KMS-11 (cell line): Measurements from ENCODE around the gene SH3BP2.
A peak's percentile ranks its signal among the peaks of the same experiment; 100 is the strongest.

Experiments
- H2AFZ ChIP-seq: fragments of 200-600 bp; sonication (generic); 2 replicates; pipeline ENCODE4 v1.6.1; 2016; ENCODE audit warnings: antibody characterized with exemption, mixed run types, low read depth
- H3K27ac ChIP-seq: fragments of 200-600 bp; sonication (generic); 2 replicates; pipeline ENCODE4 v1.6.1; 2016; ENCODE audit warnings: mild to moderate bottlenecking, mixed run types
- H3K27me3 ChIP-seq: fragments of 200-600 bp; sonication (generic); 2 replicates; pipeline ENCODE4 v1.6.1; 2017; ENCODE audit warnings: mild to moderate bottlenecking, low read depth, mixed run types, moderate library complexity; ENCODE audit not compliant: insufficient read depth
- H3K36me3 ChIP-seq: fragments of 200-600 bp; sonication (generic); 2 replicates; pipeline ENCODE4 v1.6.1; 2017; ENCODE audit warnings: mild to moderate bottlenecking, mixed run types; ENCODE audit not compliant: insufficient read depth
- H3K4me1 ChIP-seq: fragments of 200-600 bp; sonication (generic); 2 replicates; pipeline ENCODE4 v1.6.1; 2016; ENCODE audit warnings: mild to moderate bottlenecking, low read depth, mixed run types; ENCODE audit not compliant: poor library complexity, severe bottlenecking
- H3K4me2 ChIP-seq: fragments of 200-600 bp; sonication (generic); 2 replicates; pipeline ENCODE4 v1.7.0; 2016; ENCODE audit warnings: mild to moderate bottlenecking, mixed run types
- H3K4me3 ChIP-seq: fragments of 200-600 bp; sonication (generic); IDR thresholded peaks from 2 replicates; pipeline ENCODE4 v1.6.1; 2017; ENCODE audit warnings: low read depth, low read length, mixed read lengths; ENCODE audit not compliant: insufficient read depth
- H3K79me2 ChIP-seq: fragments of 200-600 bp; sonication (generic); 2 replicates; pipeline ENCODE4 v1.6.1; 2016; ENCODE audit warnings: low read depth, mixed run types; ENCODE audit not compliant: insufficient read depth
- H3K9ac ChIP-seq: fragments of 200-600 bp; sonication (generic); 2 replicates; pipeline ENCODE4 v1.6.1; 2016; ENCODE audit warnings: mild to moderate bottlenecking, mixed run types
- H4K20me1 ChIP-seq: fragments of 200-600 bp; sonication (generic); 2 replicates; pipeline ENCODE4 v1.6.1; 2016; ENCODE audit warnings: mild to moderate bottlenecking, mixed run types; ENCODE audit not compliant: insufficient read depth
- CTCF ChIP-seq: fragments of 200-600 bp; sonication (generic); conservative IDR thresholded peaks from 2 replicates; pipeline ENCODE4 v1.6.1; 2017; ENCODE audit warnings: low read depth, mild to moderate bottlenecking, antibody characterized with exemption, low read length, moderate library complexity, mixed read lengths

The SH3BP2 gene

GRCh38 chr4:2850966-2851798 lies 58.3 kb downstream of the SH3BP2 start:
- Histone ChIP-seq H3K79me2 (peaks cover 51% of the 10 kb centered on the region), H3K27ac (peak overlapping the region; percentile 30; the same call in 1 of the 2 replicates), H3K4me2 (peak overlapping the region; percentile 48), H3K9ac (no peak overlapping the region), H3K4me3 (no peak overlapping the region), H3K27me3 (no peaks in the 10 kb centered on the region), H3K36me3 (no peaks in the 10 kb centered on the region), H2AFZ (no peak overlapping the region), H4K20me1 (no peaks in the 10 kb centered on the region; the same call in 1 of the 2 replicates), H3K4me1 (peaks cover 49% of the 10 kb centered on the region)
- TF ChIP-seq CTCF: no peak

GRCh38 chr4:2852481-2852921 lies 59.6 kb downstream of the SH3BP2 start:
- peaks cover 39% of the 10 kb centered on the region for H3K4me1 ChIP-seq
- TF ChIP-seq CTCF: no peak
- no peak overlapping the region for H3K9ac ChIP-seq
- H2AFZ ChIP-seq: no peak overlapping the region
- no peaks in the 10 kb centered on the region; the same call in 1 of the 2 replicates for H4K20me1 ChIP-seq
- H3K27me3 ChIP-seq: no peaks in the 10 kb centered on the region
- no peak overlapping the region for H3K4me2 ChIP-seq
- no peak overlapping the region for H3K27ac ChIP-seq
- H3K36me3 ChIP-seq: no peaks in the 10 kb centered on the region
- peaks cover 45% of the 10 kb centered on the region for H3K79me2 ChIP-seq
- no peak overlapping the region for H3K4me3 ChIP-seq

GRCh38 chr4:2855584-2855983 lies 62.7 kb downstream of the SH3BP2 start:
- no peak overlapping the region for H3K4me2 ChIP-seq
- H3K27ac ChIP-seq: no peak overlapping the region
- no peaks in the 10 kb centered on the region; the same call in 1 of the 2 replicates for H4K20me1 ChIP-seq
- H3K36me3 ChIP-seq: no peaks in the 10 kb centered on the region
- no peak overlapping the region for H3K9ac ChIP-seq
- H3K4me3 ChIP-seq: no peak overlapping the region
- H3K4me1 ChIP-seq: peaks cover 29% of the 10 kb centered on the region
- no peaks in the 10 kb centered on the region for H3K27me3 ChIP-seq
- no peak overlapping the region for H2AFZ ChIP-seq
- no peak for TF ChIP-seq CTCF
- H3K79me2 ChIP-seq: peaks cover 32% of the 10 kb centered on the region; the same call in 1 of the 2 replicates

- TF ChIP-seq CTCF: no peak
- H3K27ac ChIP-seq: no peak overlapping the region
- H3K4me1 ChIP-seq: peaks cover 25% of the 10 kb centered on the region
- no peaks in the 10 kb centered on the region for H3K27me3 ChIP-seq
- H3K4me2 ChIP-seq: no peak overlapping the region
- H2AFZ ChIP-seq: no peak overlapping the region
- H3K4me3 ChIP-seq: no peak overlapping the region
- H3K79me2 ChIP-seq: peaks cover 32% of the 10 kb centered on the region; the same call in 1 of the 2 replicates
- H3K36me3 ChIP-seq: no peaks in the 10 kb centered on the region
- H4K20me1 ChIP-seq: peaks cover 3% of the 10 kb centered on the region; the same call in 1 of the 2 replicates
- H3K9ac ChIP-seq: no peak overlapping the region
These were observed 63.4 kb downstream of the SH3BP2 start for GRCh38 chr4:2856266-2856665.
